HG03558 (cell line): ENCODE results near the gene MSI2.

Experiments
- ATAC-seq: cut with Tn5 transposase; IDR thresholded peaks from one replicate; pipeline ENCODE4 v1.9.1; 2021; ENCODE audit warnings: moderate number of reproducible peaks; ENCODE audit not compliant: unreplicated experiment; ENCODE audit errors: extremely low read depth

MSI2 gene

DNA sequence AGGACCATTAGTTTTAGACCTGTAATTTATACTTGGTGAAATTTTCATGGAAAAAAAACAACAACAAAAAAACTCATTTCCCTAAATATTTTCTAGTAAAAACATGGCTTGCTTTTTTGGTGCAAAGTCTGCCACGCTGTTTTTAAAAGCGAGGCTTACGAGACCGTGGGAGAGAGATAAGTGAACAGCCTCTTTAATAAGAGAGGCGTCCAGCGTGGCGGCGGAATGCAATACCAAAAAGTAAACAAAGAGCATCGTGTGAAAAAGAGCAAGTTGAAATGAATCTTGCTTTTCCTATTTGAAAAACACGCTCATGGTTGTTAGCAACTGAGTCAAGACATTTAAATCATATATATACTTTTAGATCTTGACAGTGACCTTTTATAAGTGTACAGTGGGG, 10.5 kb upstream of the MSI2 start:
- no peak for ATAC-seq

DNA sequence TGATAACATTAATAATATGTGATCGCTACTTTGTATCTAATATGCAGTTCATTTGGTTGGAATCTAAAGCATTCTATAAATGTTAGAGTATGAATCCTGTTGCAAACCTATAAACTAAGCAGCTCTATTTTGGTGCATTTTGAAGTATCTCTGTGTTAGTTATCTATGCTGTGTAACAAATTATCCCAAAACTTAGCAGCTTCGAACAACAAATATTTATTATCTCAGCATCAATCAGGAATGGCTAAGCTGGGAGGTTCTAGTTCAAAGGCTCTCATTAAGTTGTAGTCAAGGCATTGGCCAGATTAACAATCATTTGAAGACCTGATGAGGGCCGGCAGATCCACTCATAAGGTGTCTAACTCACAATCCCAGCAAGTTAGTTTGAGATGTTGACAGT, 10.1 kb upstream of the MSI2 start:
- ATAC-seq, result no peak

DNA sequence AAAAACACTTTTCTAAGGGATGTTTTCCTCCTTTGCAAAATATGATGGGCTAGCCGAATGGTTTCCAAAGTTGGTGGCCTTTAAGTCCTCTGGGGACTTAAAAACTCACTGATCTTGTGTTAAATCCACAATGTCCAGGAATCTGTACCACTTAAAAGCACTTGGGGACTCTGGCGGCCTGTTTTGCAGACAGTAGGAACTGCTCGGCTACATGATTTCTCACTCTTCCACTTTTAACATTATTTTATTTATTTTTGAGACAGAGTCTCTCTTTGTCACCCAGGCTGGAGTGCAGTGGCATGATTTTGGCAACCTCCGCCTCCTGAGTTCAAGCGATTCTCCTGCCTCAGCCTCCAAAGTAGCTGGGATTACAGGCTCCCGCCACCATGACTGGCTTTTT, 9.1 kb upstream of the MSI2 start:
- ATAC-seq, result no peak

DNA sequence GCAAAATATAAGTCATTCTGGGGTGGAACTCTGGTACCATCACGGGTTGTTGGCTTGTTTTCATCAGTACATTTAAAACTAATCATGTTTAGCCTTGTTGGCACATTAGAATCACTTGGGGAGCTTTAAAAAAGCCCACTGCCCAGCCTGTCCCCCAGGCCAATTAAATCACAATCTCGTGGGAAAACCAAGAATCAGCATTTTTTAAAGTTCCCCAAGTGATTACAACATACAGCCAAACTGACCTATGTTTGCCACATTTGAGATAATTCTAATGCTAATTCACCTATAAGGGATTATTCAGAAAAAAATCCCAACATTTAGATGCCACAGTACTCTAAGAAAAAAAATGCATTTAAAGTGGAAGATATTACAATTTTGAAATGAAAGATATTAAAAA, 8.4 kb upstream of the MSI2 start:
- ATAC-seq, result no peak

DNA sequence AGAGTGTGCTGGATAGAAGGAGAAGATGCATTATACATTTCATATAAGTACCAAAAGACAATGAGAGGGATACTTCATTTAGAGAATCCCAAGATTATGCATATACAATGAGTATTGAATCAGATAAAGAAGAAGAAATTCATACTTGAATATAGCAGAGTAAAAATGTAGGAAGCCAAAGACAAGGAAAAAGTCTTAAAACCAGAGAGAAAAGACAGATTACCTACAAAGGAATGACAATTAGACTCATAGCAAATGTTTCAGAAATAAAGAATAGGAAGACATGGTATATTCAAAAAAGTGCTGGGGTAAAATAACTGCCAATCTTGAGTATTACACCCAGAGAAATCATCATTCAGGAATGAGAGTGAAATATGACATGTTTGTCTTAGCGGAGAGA, 6.8 kb upstream of the MSI2 start:
- ATAC-seq, result no peak

DNA sequence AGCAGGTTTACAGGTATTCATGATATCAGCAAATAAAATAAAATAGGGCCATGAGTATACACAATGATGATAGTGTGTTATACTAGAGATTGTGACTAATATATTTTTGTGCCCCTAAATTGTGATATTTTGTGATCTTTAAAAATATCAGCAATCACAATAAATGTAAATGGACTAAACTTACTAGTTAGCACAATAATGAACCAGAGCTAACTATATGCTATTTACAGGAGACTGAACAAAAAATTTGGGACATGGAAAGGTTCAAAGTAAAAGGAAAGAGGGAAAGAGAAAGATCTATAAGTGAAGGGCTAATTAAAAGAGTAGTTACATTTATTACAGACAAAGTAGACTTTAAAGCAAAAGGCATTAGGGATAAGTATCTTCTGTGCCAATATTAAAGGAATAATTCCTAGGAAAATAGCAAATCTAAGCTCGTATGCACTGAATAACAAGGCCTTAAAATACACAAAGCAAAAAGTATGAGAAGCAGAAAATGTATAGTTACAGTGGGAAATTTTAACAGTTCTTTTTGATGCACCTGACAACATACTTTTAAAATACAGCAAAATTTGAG, 5.0 kb upstream of the MSI2 start:
- ATAC-seq, result no peak

DNA sequence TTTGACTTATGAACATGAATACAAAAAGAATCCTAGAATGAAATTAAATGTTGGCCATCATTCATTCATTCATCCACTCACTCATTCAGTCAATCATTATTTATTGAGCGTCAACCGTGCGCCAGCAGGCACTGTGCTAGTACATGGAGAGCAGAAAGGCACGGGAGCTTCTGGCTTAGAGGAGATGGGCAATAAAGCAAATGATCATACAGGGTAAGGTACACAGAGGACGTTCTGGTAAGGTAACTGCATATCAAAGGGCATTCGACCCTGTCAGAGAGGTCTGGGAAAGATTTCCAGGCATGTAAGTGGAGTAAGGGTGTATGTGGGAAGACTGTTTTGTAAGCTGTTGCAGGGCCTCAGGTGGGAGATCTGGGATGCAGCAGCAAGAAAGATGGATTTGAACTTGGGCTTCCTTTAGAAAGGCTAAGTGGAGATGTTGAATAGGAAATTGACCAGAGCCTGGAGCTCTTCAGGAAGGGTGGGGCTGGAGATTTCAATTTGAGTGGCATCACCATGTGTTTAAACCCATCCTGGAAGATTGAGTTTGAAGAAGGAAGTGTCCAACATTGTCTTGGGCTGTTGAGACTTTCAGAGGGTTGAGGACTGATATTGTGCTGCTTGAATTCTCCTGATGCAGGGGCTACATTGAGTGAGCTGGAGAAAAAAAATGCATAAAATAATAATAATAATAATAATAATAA, 2.8 kb upstream of the MSI2 start:
- ATAC-seq, result no peak

DNA sequence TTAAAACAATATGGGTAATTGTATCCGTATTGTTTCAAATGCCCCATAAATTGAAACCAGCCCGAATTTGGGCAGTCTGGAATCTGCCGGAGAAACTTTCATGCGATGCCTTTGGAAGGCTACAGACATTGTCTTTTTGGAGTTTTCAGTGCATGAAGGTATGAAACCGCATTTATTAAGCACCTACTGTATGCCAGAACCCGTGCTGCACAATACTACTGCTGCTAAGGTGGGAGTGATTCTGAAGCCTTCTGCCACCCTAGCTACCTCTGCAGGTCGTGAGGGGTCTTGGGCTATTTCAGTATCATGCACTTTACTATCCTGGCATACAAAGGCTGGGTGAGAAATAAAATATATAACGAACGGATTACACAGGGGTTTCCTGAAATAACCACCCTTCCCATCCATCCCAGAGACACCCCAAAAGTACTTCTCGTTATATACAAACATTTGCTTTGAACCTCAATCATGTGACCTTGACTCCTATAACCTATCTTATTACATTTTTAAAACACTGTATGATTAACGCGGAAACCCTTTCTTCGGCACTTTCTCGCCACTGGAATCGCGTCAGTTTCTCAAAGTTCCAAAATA, 1.0 kb upstream of the MSI2 start:
- ATAC-seq, result no peak

DNA sequence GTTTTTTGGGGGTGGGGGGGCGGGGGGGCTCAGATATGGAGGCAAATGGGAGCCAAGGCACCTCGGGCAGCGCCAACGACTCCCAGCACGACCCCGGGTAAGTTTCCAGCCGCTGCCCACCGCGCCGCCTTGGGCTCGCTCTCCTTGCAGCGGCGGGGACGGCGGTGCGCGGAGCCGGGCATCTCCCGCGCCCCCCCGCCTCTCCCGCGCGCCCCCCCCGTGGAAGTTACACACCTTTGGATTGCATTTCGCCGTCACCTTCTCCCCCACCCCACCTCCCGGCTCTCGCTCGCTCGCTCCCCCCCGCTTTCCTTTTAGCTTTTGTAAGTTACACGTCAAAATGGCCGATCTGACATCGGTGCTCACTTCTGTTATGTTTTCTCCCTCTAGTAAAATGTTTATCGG, 387 bp downstream of the MSI2 start:
- ATAC-seq, result no peak

DNA sequence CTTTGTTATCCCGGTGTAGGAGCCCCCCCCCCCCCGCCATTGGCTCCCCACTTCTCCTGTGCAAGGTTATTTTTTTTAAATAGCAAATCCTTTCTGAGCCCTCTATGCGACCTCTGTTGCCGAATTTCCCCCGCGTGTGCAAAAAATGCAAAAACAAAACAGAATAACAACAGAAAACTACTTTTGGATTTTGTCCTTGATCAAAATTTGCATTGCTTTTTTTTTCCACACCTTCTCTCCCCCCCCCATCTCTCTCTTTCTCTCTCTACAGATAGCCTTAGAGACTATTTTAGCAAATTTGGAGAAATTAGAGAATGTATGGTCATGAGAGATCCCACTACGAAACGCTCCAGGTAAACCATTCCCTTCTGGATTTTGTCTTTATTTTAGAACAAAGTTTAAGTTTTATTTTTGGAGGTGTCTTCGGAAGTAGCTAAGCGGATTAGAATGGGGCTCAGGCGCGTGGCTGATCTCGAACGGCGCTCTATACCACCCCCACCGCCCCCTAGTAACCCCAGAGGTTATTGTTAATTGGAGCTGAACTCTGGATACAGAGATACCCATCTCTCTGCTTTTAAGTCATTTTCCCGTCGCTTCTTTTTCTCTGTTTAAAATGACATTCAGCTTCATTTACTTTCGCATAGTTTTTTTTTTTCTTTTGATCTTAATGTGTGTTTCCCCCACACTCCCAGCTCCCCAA, 1.0 kb downstream of the MSI2 start:
- ATAC-seq, result no peak

DNA sequence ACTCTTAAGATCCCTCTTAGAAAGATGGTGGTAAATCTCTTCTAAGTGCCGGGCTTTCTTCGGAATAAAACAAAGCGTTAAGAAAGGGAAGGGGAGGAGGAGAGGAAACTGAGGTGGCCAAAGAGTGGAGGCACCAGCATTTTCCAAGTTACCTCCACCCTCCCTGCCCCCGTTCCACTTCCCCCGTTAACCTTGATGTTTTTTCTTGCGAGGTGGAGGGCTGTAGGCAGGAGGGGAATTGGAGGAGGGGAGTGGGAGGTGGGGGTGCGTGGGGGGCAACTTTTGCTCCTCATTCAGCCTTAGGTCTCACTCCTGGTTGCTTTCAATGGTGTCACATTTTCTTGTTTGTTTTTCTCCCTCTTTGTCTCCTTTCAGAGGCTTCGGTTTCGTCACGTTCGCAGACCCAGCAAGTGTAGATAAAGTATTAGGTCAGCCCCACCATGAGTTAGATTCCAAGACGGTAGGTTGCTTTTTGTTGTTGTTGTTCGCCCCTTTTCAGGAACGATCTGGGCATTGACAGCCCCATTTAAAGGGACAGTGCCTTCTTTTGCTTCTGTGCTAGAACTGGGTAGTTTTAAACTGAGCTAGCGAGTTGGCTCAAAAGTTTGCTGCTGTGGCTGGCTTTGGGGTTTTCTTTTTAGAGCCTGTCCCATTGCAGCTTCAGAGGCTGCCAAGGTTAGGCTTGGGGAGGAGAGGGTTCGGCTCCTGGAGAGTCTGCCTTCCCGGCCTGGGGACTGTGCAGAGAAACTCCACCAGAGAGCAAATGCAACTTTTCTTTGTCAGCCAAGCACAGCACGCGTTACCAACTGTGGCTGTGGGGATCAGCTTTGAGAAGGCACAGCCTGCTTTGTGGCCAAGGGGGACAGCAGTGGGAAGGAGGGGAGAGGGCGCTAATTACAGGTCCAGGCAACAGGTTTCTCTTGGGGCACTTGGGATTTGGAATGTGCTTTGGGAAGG, 1.9 kb downstream of the MSI2 start:
- ATAC-seq, result no peak

DNA sequence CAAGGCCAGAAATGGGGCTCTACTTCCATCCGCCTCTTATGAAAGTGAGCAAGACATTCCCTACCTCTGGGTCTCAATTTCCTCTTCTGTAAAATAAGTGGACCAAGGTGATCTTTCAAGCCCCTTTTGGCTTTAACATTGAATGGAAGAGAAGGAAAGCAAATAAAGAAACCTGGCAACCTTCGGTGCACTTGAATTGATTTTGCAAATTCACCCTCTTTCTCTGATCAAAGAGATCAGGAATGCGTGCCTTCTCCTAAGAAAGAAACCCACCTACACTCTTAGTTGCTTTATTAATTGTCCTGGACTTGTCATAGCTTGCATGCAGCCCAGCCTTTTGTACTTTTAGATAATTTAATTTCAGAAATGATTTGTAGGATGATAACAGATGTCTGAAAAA, 3.0 kb downstream of the MSI2 start:
- ATAC-seq, result no peak

DNA sequence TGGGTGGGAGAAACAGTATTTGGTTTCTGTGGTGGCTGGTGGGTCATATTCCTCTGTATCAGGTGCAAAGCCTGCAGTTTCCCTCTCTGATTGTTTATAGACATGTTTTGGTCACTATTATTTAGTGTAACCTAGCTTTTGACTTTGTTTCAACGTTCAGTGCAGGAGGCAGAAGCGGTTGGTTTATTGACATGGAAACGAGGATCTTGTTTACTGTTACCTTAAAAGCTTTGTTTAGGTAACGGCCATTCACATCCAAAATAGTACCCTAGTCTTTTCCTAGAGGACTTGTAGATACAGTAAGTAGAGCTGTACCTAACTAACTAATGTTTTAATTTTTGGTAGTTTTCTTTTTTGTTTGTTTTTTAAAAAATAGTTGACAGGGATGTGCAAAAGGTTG, 3.5 kb downstream of the MSI2 start:
- no peak for ATAC-seq

DNA sequence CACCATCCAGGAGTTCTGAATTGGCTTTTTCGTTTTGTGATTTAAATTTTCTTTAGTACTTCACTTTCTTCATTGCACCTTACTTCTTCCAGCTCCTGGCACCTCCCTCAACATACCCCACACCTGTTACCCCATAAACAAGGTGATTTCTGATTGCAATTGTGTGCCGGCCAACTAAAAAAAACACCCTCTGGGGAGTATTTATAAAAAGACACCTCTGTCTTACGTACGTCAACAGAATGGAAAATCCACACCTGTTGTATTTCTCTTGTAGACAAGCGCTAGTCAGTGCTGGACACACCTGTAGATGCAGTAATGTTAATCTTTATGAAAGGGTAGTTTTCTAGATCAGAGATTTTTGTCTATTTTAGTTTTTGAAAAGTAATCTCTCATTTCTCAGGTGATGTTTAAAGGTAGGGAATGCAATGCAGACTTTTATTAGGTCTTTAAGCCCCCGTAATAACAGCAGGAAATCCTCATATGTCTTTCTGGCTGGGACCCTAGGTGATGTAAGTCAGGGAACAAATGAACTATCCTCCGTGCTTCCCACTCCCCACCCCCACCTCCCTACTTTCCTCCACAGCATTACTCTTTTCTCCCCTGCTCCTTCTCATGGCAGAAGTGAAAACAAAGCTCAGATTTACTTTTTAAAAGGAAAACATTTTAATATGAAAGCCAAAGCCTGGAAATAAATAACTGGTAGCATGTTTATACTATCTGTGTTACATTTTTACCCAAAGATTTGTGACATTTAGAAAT, 4.2 kb downstream of the MSI2 start:
- no peak for ATAC-seq

DNA sequence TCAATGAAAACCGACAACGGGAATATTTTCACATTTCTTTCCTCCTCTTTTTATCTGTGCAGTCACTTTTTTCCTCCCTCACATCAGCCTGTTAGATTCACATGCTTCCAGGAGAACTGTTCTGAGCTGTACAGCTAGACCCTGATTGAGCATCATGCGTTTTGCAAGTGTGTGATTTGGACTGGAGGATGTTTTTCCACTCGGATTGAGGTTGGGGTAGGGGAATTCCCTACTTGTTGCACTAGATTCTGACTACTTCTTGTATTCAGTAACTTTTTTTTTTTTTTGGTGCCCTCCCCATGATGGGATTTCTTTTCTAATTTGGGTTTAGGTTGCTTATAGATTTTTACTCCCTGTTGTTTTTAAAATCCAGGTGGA, 4.8 kb downstream of the MSI2 start:
- no peak for ATAC-seq

DNA sequence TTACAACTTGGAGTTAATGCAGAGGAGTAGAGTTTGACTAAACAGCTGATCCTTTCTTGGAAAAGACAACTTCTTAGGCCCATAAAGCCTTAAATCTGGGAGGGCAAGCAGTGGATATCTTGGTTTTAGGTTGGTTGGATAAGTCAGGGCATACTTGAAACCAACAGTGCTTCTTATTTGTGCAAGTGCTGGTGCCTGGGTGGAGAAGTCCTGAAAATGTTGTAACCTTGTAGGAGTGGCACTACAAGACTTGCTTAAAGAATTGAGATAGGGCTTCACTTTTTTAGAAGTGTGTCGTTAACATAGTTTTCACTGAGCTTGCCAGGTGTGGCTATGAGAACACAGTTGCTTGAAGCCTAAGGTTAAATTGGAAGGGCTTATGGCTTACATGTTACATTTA, 6.2 kb downstream of the MSI2 start:
- no peak for ATAC-seq

DNA sequence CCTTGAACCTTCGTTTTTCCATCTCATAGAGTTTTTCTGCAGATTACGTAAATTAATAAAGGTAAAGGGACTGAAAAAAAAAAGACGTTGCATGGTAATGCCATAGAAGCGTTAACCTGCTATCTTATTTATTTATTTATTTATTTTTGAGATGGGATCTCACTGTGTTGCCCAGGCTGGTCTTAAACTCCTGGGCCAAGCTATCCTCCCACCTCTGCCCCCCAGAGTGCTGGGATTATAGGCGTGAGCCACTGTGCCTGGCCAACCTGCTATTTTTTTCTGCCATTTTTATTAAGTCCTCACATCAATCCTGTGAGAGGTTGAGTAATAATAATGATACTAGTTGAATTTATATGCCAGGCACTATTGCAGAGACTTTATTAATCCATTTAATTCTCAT, 7.9 kb downstream of the MSI2 start:
- ATAC-seq, result no peak

DNA sequence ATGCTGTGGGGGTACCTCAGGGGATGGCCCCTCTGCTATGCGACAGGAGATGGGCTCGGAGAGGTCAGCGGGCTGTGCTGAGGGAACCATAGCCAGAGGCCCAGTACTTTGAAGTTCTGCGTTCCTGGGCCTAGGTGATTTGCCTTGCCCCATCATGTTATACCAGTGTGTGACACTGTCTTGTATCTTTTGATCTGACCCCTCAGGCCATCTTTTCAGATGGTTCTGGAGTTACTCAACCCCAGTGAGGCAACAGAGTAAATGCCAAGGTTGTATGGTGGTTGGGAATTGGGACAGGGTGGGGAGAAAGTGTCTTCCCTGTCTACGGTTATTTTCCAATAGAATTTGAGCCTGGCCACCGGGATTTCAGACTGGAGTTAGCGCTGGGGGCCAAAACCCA, 8.5 kb downstream of the MSI2 start:
- no peak for ATAC-seq

DNA sequence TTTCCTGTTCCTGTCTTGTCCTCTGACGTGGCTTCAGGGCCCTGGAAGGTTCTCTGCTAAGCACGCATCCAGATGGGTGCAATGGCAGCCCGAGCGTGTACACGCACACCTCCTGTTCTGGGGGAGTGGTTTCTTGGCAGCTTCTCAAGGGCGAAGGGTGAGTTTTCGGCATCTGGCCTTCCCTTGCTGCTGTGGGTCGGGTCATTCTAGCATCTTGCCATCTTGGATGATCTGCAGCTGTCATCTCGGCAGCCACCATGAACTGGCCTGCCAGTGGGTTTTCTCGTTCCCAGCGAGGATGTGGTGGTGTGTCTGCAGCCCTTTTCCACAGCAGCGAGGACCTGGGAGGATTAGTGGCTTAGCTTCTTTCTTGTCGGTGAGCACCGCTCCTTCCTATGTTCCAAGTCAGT, 10.6 kb downstream of the MSI2 start:
- no peak for ATAC-seq

DNA sequence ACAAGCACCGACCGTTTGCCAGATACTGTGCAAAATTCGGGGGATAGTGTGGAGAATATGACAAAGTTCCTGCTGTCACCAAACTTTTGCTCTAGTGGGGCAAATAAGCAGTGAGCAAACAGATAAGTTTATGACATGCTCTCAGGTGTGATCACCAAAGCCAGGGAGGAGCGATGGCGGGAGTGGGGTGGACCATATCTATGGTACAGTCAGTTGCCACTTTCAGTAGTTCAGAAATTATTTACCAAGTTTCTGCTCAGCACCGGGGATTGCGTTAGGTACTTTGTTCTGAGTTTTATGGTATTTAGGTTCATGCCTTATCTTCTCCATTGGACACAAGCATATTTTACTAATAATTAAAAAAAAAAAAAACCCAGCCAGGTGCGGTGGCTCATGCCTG, 11.9 kb downstream of the MSI2 start:
- ATAC-seq, result no peak
